ENCODE data around the gene ATP2C1. TPM values are rescaled to one million over a fixed set of nuclear protein-coding genes. Genes with fewer than 3 reads are reported as not detected.

The ATP2C1 gene
- total and polyA plus RNA-seq, 4 donors, result 82.5 to 171 (median 136) TPM

- Histone ChIP-seq H3K4me1 (ENCODE audit: control insufficient read depth, insufficient read depth, low read length) (no peaks in the 10 kb centered on the region), H3K4me3 (ENCODE audit: low read depth, low read length) (no peak overlapping the region), H3K27ac (ENCODE audit: low read depth, low read length) (no peak overlapping the region), H3K9me3 (ENCODE audit: control insufficient read depth, insufficient read depth, low read length) (no peaks in the 10 kb centered on the region), H3K36me3 (ENCODE audit: control insufficient read depth, insufficient read depth, low read length) (no peaks in the 10 kb centered on the region), H3K27me3 (ENCODE audit: control insufficient read depth, insufficient read depth, low read length) (no peaks in the 10 kb centered on the region)
- no peak for DNase-seq (ENCODE audit: low read depth in 4 of 6, low spot score in 6 of 6)
- WGBS (ENCODE audit: insufficient coverage), result no CpG with 5 or more reads among the region's 3 CpGs
Measured at GRCh38 chr3:130906374-130906995, 12.6 kb downstream of the ATP2C1 start.

- H3K4me1 ChIP-seq (ENCODE audit: control insufficient read depth, insufficient read depth, low read length), result no peaks in the 10 kb centered on the region
- H3K36me3 ChIP-seq (ENCODE audit: control insufficient read depth, insufficient read depth, low read length), result no peaks in the 10 kb centered on the region
- DNase-seq (ENCODE audit: low read depth in 4 of 6, low spot score in 6 of 6), result no peak
- no peaks in the 10 kb centered on the region for H3K27me3 ChIP-seq (ENCODE audit: control insufficient read depth, insufficient read depth, low read length)
- no peak overlapping the region for H3K4me3 ChIP-seq (ENCODE audit: low read depth, low read length)
- no peak overlapping the region for H3K27ac ChIP-seq (ENCODE audit: low read depth, low read length)
- no peaks in the 10 kb centered on the region for H3K9me3 ChIP-seq (ENCODE audit: control insufficient read depth, insufficient read depth, low read length)
Measured at GRCh38 chr3:130907500-130907899, 13.6 kb downstream of the ATP2C1 start.

- H3K36me3 ChIP-seq (ENCODE audit: control insufficient read depth, insufficient read depth, low read length), result no peaks in the 10 kb centered on the region
- no peaks in the 10 kb centered on the region for H3K27me3 ChIP-seq (ENCODE audit: control insufficient read depth, insufficient read depth, low read length)
- no peak for DNase-seq (ENCODE audit: low read depth in 4 of 6, low spot score in 6 of 6)
- H3K4me1 ChIP-seq (ENCODE audit: control insufficient read depth, insufficient read depth, low read length), result no peaks in the 10 kb centered on the region
- H3K27ac ChIP-seq (ENCODE audit: low read depth, low read length), result no peak overlapping the region
- H3K4me3 ChIP-seq (ENCODE audit: low read depth, low read length), result no peak overlapping the region
- H3K9me3 ChIP-seq (ENCODE audit: control insufficient read depth, insufficient read depth, low read length), result no peaks in the 10 kb centered on the region
Measured at GRCh38 chr3:130907966-130908365, 14.1 kb downstream of the ATP2C1 start.

- no peak for DNase-seq (ENCODE audit: low read depth in 4 of 6, low spot score in 6 of 6)
- no peaks in the 10 kb centered on the region for H3K27me3 ChIP-seq (ENCODE audit: control insufficient read depth, insufficient read depth, low read length)
- H3K9me3 ChIP-seq (ENCODE audit: control insufficient read depth, insufficient read depth, low read length), result peaks cover 7% of the 10 kb centered on the region
- peaks cover 7% of the 10 kb centered on the region for H3K36me3 ChIP-seq (ENCODE audit: control insufficient read depth, insufficient read depth, low read length)
- H3K4me3 ChIP-seq (ENCODE audit: low read depth, low read length), result no peak overlapping the region
- 88% methylated on average over 4 of the region's 7 CpGs for WGBS (ENCODE audit: insufficient coverage)
- no peak overlapping the region for H3K27ac ChIP-seq (ENCODE audit: low read depth, low read length)
- no peaks in the 10 kb centered on the region for H3K4me1 ChIP-seq (ENCODE audit: control insufficient read depth, insufficient read depth, low read length)
Measured at GRCh38 chr3:130915567-130916292, 21.8 kb downstream of the ATP2C1 start.

- WGBS (ENCODE audit: insufficient coverage), result 43% methylated on average over 1 of the region's 4 CpGs
Measured at GRCh38 chr3:130916507-130917167, 22.8 kb downstream of the ATP2C1 start.

GRCh38 chr3:130918328-130918727 lies 24.4 kb downstream of the ATP2C1 start:
- H3K27me3 ChIP-seq (ENCODE audit: control insufficient read depth, insufficient read depth, low read length), result no peaks in the 10 kb centered on the region
- peaks cover 7% of the 10 kb centered on the region for H3K36me3 ChIP-seq (ENCODE audit: control insufficient read depth, insufficient read depth, low read length)
- no peak for DNase-seq (ENCODE audit: low read depth in 4 of 6, low spot score in 6 of 6)
- WGBS (ENCODE audit: insufficient coverage), result 82% methylated on average over 4 of the region's 7 CpGs
- peaks cover 8% of the 10 kb centered on the region for H3K9me3 ChIP-seq (ENCODE audit: control insufficient read depth, insufficient read depth, low read length)
- H3K4me1 ChIP-seq (ENCODE audit: control insufficient read depth, insufficient read depth, low read length), result no peaks in the 10 kb centered on the region
- no peak overlapping the region for H3K27ac ChIP-seq (ENCODE audit: low read depth, low read length)
- no peak overlapping the region for H3K4me3 ChIP-seq (ENCODE audit: low read depth, low read length)

More at GRCh38 chr3:130916507-130917167, 22.8 kb downstream of the ATP2C1 start:
- H3K27me3 ChIP-seq (ENCODE audit: control insufficient read depth, insufficient read depth, low read length), result no peaks in the 10 kb centered on the region
- H3K4me1 ChIP-seq (ENCODE audit: control insufficient read depth, insufficient read depth, low read length), result no peaks in the 10 kb centered on the region
- no peak overlapping the region for H3K27ac ChIP-seq (ENCODE audit: low read depth, low read length)
- peaks cover 7% of the 10 kb centered on the region for H3K9me3 ChIP-seq (ENCODE audit: control insufficient read depth, insufficient read depth, low read length)
- peaks cover 7% of the 10 kb centered on the region for H3K36me3 ChIP-seq (ENCODE audit: control insufficient read depth, insufficient read depth, low read length)
- H3K4me3 ChIP-seq (ENCODE audit: low read depth, low read length), result no peak overlapping the region
- DNase-seq (ENCODE audit: low read depth in 4 of 6, low spot score in 6 of 6), result no peak

GRCh38 chr3:130925628-130926027 lies 31.7 kb downstream of the ATP2C1 start:
- H3K4me3 ChIP-seq (ENCODE audit: low read depth, low read length), result no peak overlapping the region
- 100% methylated on average over 2 of the region's 3 CpGs for WGBS (ENCODE audit: insufficient coverage)
- no peaks in the 10 kb centered on the region for H3K36me3 ChIP-seq (ENCODE audit: control insufficient read depth, insufficient read depth, low read length)
- no peak overlapping the region for H3K27ac ChIP-seq (ENCODE audit: low read depth, low read length)
- no peaks in the 10 kb centered on the region for H3K4me1 ChIP-seq (ENCODE audit: control insufficient read depth, insufficient read depth, low read length)
- H3K9me3 ChIP-seq (ENCODE audit: control insufficient read depth, insufficient read depth, low read length), result peaks cover 5% of the 10 kb centered on the region
- no peak for DNase-seq (ENCODE audit: low read depth in 4 of 6, low spot score in 6 of 6)
- H3K27me3 ChIP-seq (ENCODE audit: control insufficient read depth, insufficient read depth, low read length), result no peaks in the 10 kb centered on the region

GRCh38 chr3:130926504-130926903 lies 32.6 kb downstream of the ATP2C1 start:
- no peak overlapping the region for H3K27ac ChIP-seq (ENCODE audit: low read depth, low read length)
- peaks cover 5% of the 10 kb centered on the region for H3K9me3 ChIP-seq (ENCODE audit: control insufficient read depth, insufficient read depth, low read length)
- WGBS (ENCODE audit: insufficient coverage), result no CpG with 5 or more reads among the region's 6 CpGs
- H3K27me3 ChIP-seq (ENCODE audit: control insufficient read depth, insufficient read depth, low read length), result no peaks in the 10 kb centered on the region
- H3K36me3 ChIP-seq (ENCODE audit: control insufficient read depth, insufficient read depth, low read length), result no peaks in the 10 kb centered on the region
- H3K4me3 ChIP-seq (ENCODE audit: low read depth, low read length), result no peak overlapping the region
- H3K4me1 ChIP-seq (ENCODE audit: control insufficient read depth, insufficient read depth, low read length), result no peaks in the 10 kb centered on the region
- no peak for DNase-seq (ENCODE audit: low read depth in 4 of 6, low spot score in 6 of 6)

- Histone ChIP-seq H3K9me3 (ENCODE audit: control insufficient read depth, insufficient read depth, low read length) (no peaks in the 10 kb centered on the region), H3K36me3 (ENCODE audit: control insufficient read depth, insufficient read depth, low read length) (no peaks in the 10 kb centered on the region), H3K27me3 (ENCODE audit: control insufficient read depth, insufficient read depth, low read length) (no peaks in the 10 kb centered on the region), H3K4me3 (ENCODE audit: low read depth, low read length) (no peak overlapping the region), H3K4me1 (ENCODE audit: control insufficient read depth, insufficient read depth, low read length) (no peaks in the 10 kb centered on the region), H3K27ac (ENCODE audit: low read depth, low read length) (peak overlapping the region; percentile 16)
- peak in 3 of 6 donors; percentile 6 to 31 (median 18) for DNase-seq (ENCODE audit: low read depth in 4 of 6, low spot score in 6 of 6)
- 0% methylated on average over 1 of the region's 3 CpGs for WGBS (ENCODE audit: insufficient coverage)
Measured at GRCh38 chr3:130929804-130930203, 35.9 kb downstream of the ATP2C1 start.

GRCh38 chr3:130932979-130933378 lies 39.1 kb downstream of the ATP2C1 start:
- WGBS (ENCODE audit: insufficient coverage), result no CpG with 5 or more reads among the region's 2 CpGs
- H3K27ac ChIP-seq (ENCODE audit: low read depth, low read length), result no peak overlapping the region
- H3K27me3 ChIP-seq (ENCODE audit: control insufficient read depth, insufficient read depth, low read length), result no peaks in the 10 kb centered on the region
- peak in 1 of 6 donors; percentile 15 for DNase-seq (ENCODE audit: low read depth in 4 of 6, low spot score in 6 of 6)
- no peak overlapping the region for H3K4me3 ChIP-seq (ENCODE audit: low read depth, low read length)
- H3K4me1 ChIP-seq (ENCODE audit: control insufficient read depth, insufficient read depth, low read length), result no peaks in the 10 kb centered on the region
- H3K9me3 ChIP-seq (ENCODE audit: control insufficient read depth, insufficient read depth, low read length), result no peaks in the 10 kb centered on the region
- no peaks in the 10 kb centered on the region for H3K36me3 ChIP-seq (ENCODE audit: control insufficient read depth, insufficient read depth, low read length)

Data from spinal cord (tissue), 10 donors.